HEK293 (cell line): ENCODE data around the gene NNAT.

ENCODE experiments used
- CTCF ChIA-PET: fragments of 350-600 bp; formaldehyde crosslinking; extraction: SDS; loops from one replicate; lab custom pipeline; 2021; ENCODE audit warnings: antibody characterized with exemption; lab: Yijun Ruan, JAX
- POLR2A ChIA-PET: fragments of 300-600 bp; formaldehyde crosslinking; extraction: SDS; loops from one replicate; lab custom pipeline; 2020; ENCODE audit warnings: antibody characterized with exemption, inconsistent platforms; lab: Yijun Ruan, JAX
- H3K27ac ChIP-seq: fragments of 200-500 bp; sonication (Bioruptor generic); 2 replicates; pipeline ENCODE4 v1.5.1; 2014; ENCODE audit warnings: low read depth, low read length, control low read depth, inconsistent platforms; ENCODE audit errors: extremely low read depth
- H3K36me3 ChIP-seq, 2 experiments: fragments of 200-500 bp in 1 of 2; sonication (Bioruptor generic) in 1 of 2; 1 replicate in 1 of 2; 2 replicates in 1 of 2; pipeline ENCODE4 v1.5.1; 2014 to 2017; ENCODE audit warnings: inconsistent platforms in 2 of 2, low read length in 2 of 2; ENCODE audit not compliant: control insufficient read depth in 2 of 2, insufficient read depth in 1 of 2
- H3K4me1 ChIP-seq: fragments of 200-500 bp; sonication (Bioruptor generic); 2 replicates; pipeline ENCODE4 v1.5.1; 2014; ENCODE audit warnings: mild to moderate bottlenecking, low read length, inconsistent platforms; ENCODE audit not compliant: control insufficient read depth, insufficient read depth
- H3K4me3 ChIP-seq: 2 replicates; pipeline ENCODE4 v1.5.1; 2011; ENCODE audit warnings: low read depth, mild to moderate bottlenecking, control low read depth, low read length, moderate library complexity
- H3K9me3 ChIP-seq: fragments of 200-500 bp; sonication (Bioruptor generic); 2 replicates; pipeline ENCODE4 v1.5.1; 2014; ENCODE audit warnings: low read depth, low read length, inconsistent platforms; ENCODE audit not compliant: control insufficient read depth, insufficient read depth
- MYNN ChIP-seq: fragments of 450-650 bp; formaldehyde crosslinking; IDR thresholded peaks from 2 replicates; pipeline ENCODE4 v1.5.1; 2016; ENCODE audit warnings: missing biosample characterization, missing genetic modification characterization, borderline replicate concordance
- PRDM6 ChIP-seq: fragments of 450-650 bp; formaldehyde crosslinking; IDR thresholded peaks from 2 replicates; pipeline ENCODE4 v1.5.1; 2017; ENCODE audit warnings: missing biosample characterization, missing genetic modification characterization
- SP7 ChIP-seq: fragments of 450-650 bp; formaldehyde crosslinking; IDR thresholded peaks from 2 replicates; pipeline ENCODE4 v1.5.1; 2016; ENCODE audit warnings: missing biosample characterization, missing genetic modification characterization
- WT1 ChIP-seq: fragments of 450-650 bp; formaldehyde crosslinking; IDR thresholded peaks from 2 replicates; pipeline ENCODE4 v1.5.1; 2016; ENCODE audit warnings: missing biosample characterization, missing genetic modification characterization
- ZFP41 ChIP-seq: fragments of 450-650 bp; formaldehyde crosslinking; IDR thresholded peaks from 2 replicates; pipeline ENCODE4 v1.5.1; 2016; ENCODE audit warnings: missing biosample characterization, missing genetic modification characterization, borderline replicate concordance
- ZNF121 ChIP-seq: fragments of 450-650 bp; formaldehyde crosslinking; IDR thresholded peaks from 2 replicates; pipeline ENCODE4 v1.5.1; 2016; ENCODE audit warnings: missing biosample characterization, missing genetic modification characterization
- ZNF175 ChIP-seq: fragments of 450-650 bp; formaldehyde crosslinking; IDR thresholded peaks from 2 replicates; pipeline ENCODE4 v1.5.1; 2016; ENCODE audit warnings: missing biosample characterization, missing genetic modification characterization
- ZNF211 ChIP-seq: fragments of 450-650 bp; formaldehyde crosslinking; IDR thresholded peaks from 2 replicates; pipeline ENCODE4 v1.5.1; 2016; ENCODE audit warnings: low read depth, missing biosample characterization, missing genetic modification characterization
- ZNF292 ChIP-seq: fragments of 450-650 bp; formaldehyde crosslinking; IDR thresholded peaks from 2 replicates; pipeline ENCODE4 v1.5.1; 2016; ENCODE audit warnings: low read depth, missing biosample characterization, missing genetic modification characterization, borderline replicate concordance
- ZNF366 ChIP-seq: fragments of 450-650 bp; formaldehyde crosslinking; conservative IDR thresholded peaks from 2 replicates; pipeline ENCODE4 v1.5.1; 2016; ENCODE audit warnings: missing biosample characterization, missing genetic modification characterization
- ZNF548 ChIP-seq: fragments of 450-650 bp; formaldehyde crosslinking; IDR thresholded peaks from 2 replicates; pipeline ENCODE4 v1.5.1; 2016; ENCODE audit warnings: missing biosample characterization, missing genetic modification characterization
- ZNF624 ChIP-seq: fragments of 450-650 bp; formaldehyde crosslinking; IDR thresholded peaks from 2 replicates; pipeline ENCODE4 v1.5.1; 2017; ENCODE audit warnings: missing biosample characterization, missing genetic modification characterization
- ZNF654 ChIP-seq: fragments of 450-650 bp; formaldehyde crosslinking; IDR thresholded peaks from 2 replicates; pipeline ENCODE4 v1.5.1; 2016; ENCODE audit warnings: low read depth, missing biosample characterization, missing genetic modification characterization
- ZNF658 ChIP-seq: fragments of 450-650 bp; formaldehyde crosslinking; IDR thresholded peaks from 2 replicates; pipeline ENCODE4; 2016; ENCODE audit warnings: missing biosample characterization, missing genetic modification characterization
- ZNF670 ChIP-seq: fragments of 450-650 bp; formaldehyde crosslinking; IDR thresholded peaks from 2 replicates; pipeline ENCODE4 v1.5.1; 2016; ENCODE audit warnings: missing biosample characterization, missing genetic modification characterization, low read depth
- TF ChIP-seq, protein P1 (sequence below): fragments of 450-650 bp; formaldehyde crosslinking; IDR thresholded peaks from 2 replicates; pipeline ENCODE4 v1.5.1; 2016; ENCODE audit warnings: missing biosample characterization, missing genetic modification characterization

The NNAT gene

GRCh38 chr20:37475252-37475651 is 45.8 kb upstream of the NNAT start:
- Histone ChIP-seq H3K27ac (no peak overlapping the region), H3K4me3 (no peak overlapping the region), H3K36me3 (no peaks in the 10 kb centered on the region), H3K9me3 (no peaks in the 10 kb centered on the region), H3K4me1 (no peaks in the 10 kb centered on the region)
- ChIA-PET POLR2A (no interaction called here), CTCF (interaction anchor here (0.7 kb wide), 1 partner anchor 228 kb away, joined by 4 read pairs; no protein-coding TSS in a partner anchor)
- TF ChIP-seq ZNF670 (tag by site-specific recombination) = no peak
- no peak for TF ChIP-seq ZNF654 (tag by site-specific recombination)
- TF ChIP-seq ZNF292 (tag by site-specific recombination) = no peak
- TF ChIP-seq ZNF548 (tag by site-specific recombination) = no peak
- no peak for TF ChIP-seq SP7 (tag by site-specific recombination)
- no peak for TF ChIP-seq WT1
- TF ChIP-seq, protein P1, sequence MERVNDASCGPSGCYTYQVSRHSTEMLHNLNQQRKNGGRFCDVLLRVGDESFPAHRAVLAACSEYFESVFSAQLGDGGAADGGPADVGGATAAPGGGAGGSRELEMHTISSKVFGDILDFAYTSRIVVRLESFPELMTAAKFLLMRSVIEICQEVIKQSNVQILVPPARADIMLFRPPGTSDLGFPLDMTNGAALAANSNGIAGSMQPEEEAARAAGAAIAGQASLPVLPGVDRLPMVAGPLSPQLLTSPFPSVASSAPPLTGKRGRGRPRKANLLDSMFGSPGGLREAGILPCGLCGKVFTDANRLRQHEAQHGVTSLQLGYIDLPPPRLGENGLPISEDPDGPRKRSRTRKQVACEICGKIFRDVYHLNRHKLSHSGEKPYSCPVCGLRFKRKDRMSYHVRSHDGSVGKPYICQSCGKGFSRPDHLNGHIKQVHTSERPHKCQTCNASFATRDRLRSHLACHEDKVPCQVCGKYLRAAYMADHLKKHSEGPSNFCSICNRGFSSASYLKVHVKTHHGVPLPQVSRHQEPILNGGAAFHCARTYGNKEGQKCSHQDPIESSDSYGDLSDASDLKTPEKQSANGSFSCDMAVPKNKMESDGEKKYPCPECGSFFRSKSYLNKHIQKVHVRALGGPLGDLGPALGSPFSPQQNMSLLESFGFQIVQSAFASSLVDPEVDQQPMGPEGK = no peak
- no peak for TF ChIP-seq ZNF211 (tag by site-specific recombination)
- no peak for TF ChIP-seq MYNN (tag by site-specific recombination)

GRCh38 chr20:37477041-37477440 is 44.0 kb upstream of the NNAT start:
- ChIA-PET POLR2A (no interaction called here), CTCF (interaction anchor here (0.6 to 1.1 kb wide), 4 partner anchors 11 to 207 kb away, joined by 3 to 5 read pairs (median 4); no protein-coding TSS in a partner anchor)
- no peak for TF ChIP-seq ZFP41
- peak; percentile 19; the same call in 1 of the 2 replicates for TF ChIP-seq PRDM6
- H3K4me1 ChIP-seq = no peaks in the 10 kb centered on the region
- no peak overlapping the region for H3K4me3 ChIP-seq
- H3K9me3 ChIP-seq = no peaks in the 10 kb centered on the region
- no peak overlapping the region for H3K27ac ChIP-seq
- no peaks in the 10 kb centered on the region for H3K36me3 ChIP-seq

GRCh38 chr20:37479266-37479665 is 41.8 kb upstream of the NNAT start:
- CTCF ChIA-PET = interaction anchor here (0.6 kb wide), 1 partner anchor 90 kb away, joined by 3 read pairs; no protein-coding TSS in a partner anchor
- POLR2A ChIA-PET = no interaction called here

GRCh38 chr20:37479925-37480691 is 40.9 kb upstream of the NNAT start:
- CTCF ChIA-PET = interaction anchor here (0.6 kb wide), 1 partner anchor 91 kb away, joined by 3 read pairs; no protein-coding TSS in a partner anchor
- H3K27ac ChIP-seq = no peak overlapping the region
- no peaks in the 10 kb centered on the region for H3K36me3 ChIP-seq
- POLR2A ChIA-PET = interaction anchor here (0.6 kb wide), 1 partner anchor 459 kb away, joined by 3 read pairs; no protein-coding TSS in a partner anchor
- H3K4me1 ChIP-seq = no peaks in the 10 kb centered on the region
- no peak overlapping the region for H3K4me3 ChIP-seq
- TF ChIP-seq ZNF366 (tag by site-specific recombination) (peak; percentile 86), ZNF121 (tag by site-specific recombination) (no peak)
- TF ChIP-seq, all 188 proteins: peak for 1
- no peaks in the 10 kb centered on the region for H3K9me3 ChIP-seq

More at GRCh38 chr20:37479266-37479665, 41.8 kb upstream of the NNAT start:
- Histone ChIP-seq H3K36me3 (no peaks in the 10 kb centered on the region), H3K27ac (no peak overlapping the region), H3K4me1 (no peaks in the 10 kb centered on the region), H3K9me3 (no peaks in the 10 kb centered on the region), H3K4me3 (no peak overlapping the region)
- TF ChIP-seq ZNF658 = no peak
- no peak for TF ChIP-seq ZNF175 (tag by site-specific recombination)
- no peak for TF ChIP-seq ZNF624 (tag by site-specific recombination)
